ENCODE results near the gene NUP188.

NUP188 gene

GRCh38 chr9:128917151-128917849 is 30.2 kb upstream of the NUP188 start:
- Histone ChIP-seq H3K4me1 (ENCODE audit: control insufficient read depth, insufficient read depth, low read length) (peaks cover 9% of the 10 kb centered on the region), H3K9me3 (ENCODE audit: control insufficient read depth, insufficient read depth, low read length) (no peaks in the 10 kb centered on the region), H3K4me3 (ENCODE audit: low read depth, low read length) (no peak overlapping the region), H3K27me3 (ENCODE audit: control insufficient read depth, insufficient read depth, low read length) (no peaks in the 10 kb centered on the region), H3K36me3 (ENCODE audit: control insufficient read depth, insufficient read depth, low read length) (peaks cover 32% of the 10 kb centered on the region), H3K9ac (ENCODE audit: low read depth, low read length) (no peak overlapping the region)

GRCh38 chr9:128918921-128919320 is 28.6 kb upstream of the NUP188 start:
- H3K4me3 ChIP-seq (ENCODE audit: low read depth, low read length): no peak overlapping the region
- peaks cover 27% of the 10 kb centered on the region for H3K36me3 ChIP-seq (ENCODE audit: control insufficient read depth, insufficient read depth, low read length)
- H3K4me1 ChIP-seq (ENCODE audit: control insufficient read depth, insufficient read depth, low read length): peaks cover 5% of the 10 kb centered on the region
- no peaks in the 10 kb centered on the region for H3K9me3 ChIP-seq (ENCODE audit: control insufficient read depth, insufficient read depth, low read length)
- no peak overlapping the region for H3K9ac ChIP-seq (ENCODE audit: low read depth, low read length)
- no peaks in the 10 kb centered on the region for H3K27me3 ChIP-seq (ENCODE audit: control insufficient read depth, insufficient read depth, low read length)

- Histone ChIP-seq H3K36me3 (ENCODE audit: control insufficient read depth, insufficient read depth, low read length) (peaks cover 24% of the 10 kb centered on the region), H3K27me3 (ENCODE audit: control insufficient read depth, insufficient read depth, low read length) (no peaks in the 10 kb centered on the region), H3K4me1 (ENCODE audit: control insufficient read depth, insufficient read depth, low read length) (peaks cover 5% of the 10 kb centered on the region), H3K4me3 (ENCODE audit: low read depth, low read length) (no peak overlapping the region), H3K9me3 (ENCODE audit: control insufficient read depth, insufficient read depth, low read length) (no peaks in the 10 kb centered on the region), H3K9ac (ENCODE audit: low read depth, low read length) (no peak overlapping the region)
These were observed 28.0 kb upstream of the NUP188 start for GRCh38 chr9:128919402-128920089.

- Histone ChIP-seq H3K36me3 (ENCODE audit: control insufficient read depth, insufficient read depth, low read length) (peaks cover 24% of the 10 kb centered on the region), H3K27me3 (ENCODE audit: control insufficient read depth, insufficient read depth, low read length) (no peaks in the 10 kb centered on the region), H3K4me1 (ENCODE audit: control insufficient read depth, insufficient read depth, low read length) (peaks cover 5% of the 10 kb centered on the region), H3K9ac (ENCODE audit: low read depth, low read length) (peak within 1 kb of the TSS; percentile 85), H3K4me3 (ENCODE audit: low read depth, low read length) (peak within 1 kb of the TSS; percentile 73), H3K9me3 (ENCODE audit: control insufficient read depth, insufficient read depth, low read length) (no peaks in the 10 kb centered on the region)
These were observed 27.0 kb upstream of the NUP188 start, which contains the start of gene PHYHD1 for GRCh38 chr9:128920381-128921058. PHYHD1 (plus strand) TSS chr9:128920982; CDS start chr9:128922324, 1,342 bp downstream.

- Histone ChIP-seq H3K9ac (ENCODE audit: low read depth, low read length) (peak overlapping the region; percentile 85), H3K4me3 (ENCODE audit: low read depth, low read length) (peak overlapping the region; percentile 73), H3K36me3 (ENCODE audit: control insufficient read depth, insufficient read depth, low read length) (peaks cover 13% of the 10 kb centered on the region), H3K9me3 (ENCODE audit: control insufficient read depth, insufficient read depth, low read length) (no peaks in the 10 kb centered on the region), H3K27me3 (ENCODE audit: control insufficient read depth, insufficient read depth, low read length) (no peaks in the 10 kb centered on the region), H3K4me1 (ENCODE audit: control insufficient read depth, insufficient read depth, low read length) (peaks cover 5% of the 10 kb centered on the region)
These were observed 25.4 kb upstream of the NUP188 start for GRCh38 chr9:128921881-128922763.

- Histone ChIP-seq H3K9me3 (ENCODE audit: control insufficient read depth, insufficient read depth, low read length) (no peaks in the 10 kb centered on the region), H3K9ac (ENCODE audit: low read depth, low read length) (no peak overlapping the region), H3K4me1 (ENCODE audit: control insufficient read depth, insufficient read depth, low read length) (peaks cover 5% of the 10 kb centered on the region), H3K36me3 (ENCODE audit: control insufficient read depth, insufficient read depth, low read length) (peaks cover 4% of the 10 kb centered on the region), H3K4me3 (ENCODE audit: low read depth, low read length) (no peak overlapping the region), H3K27me3 (ENCODE audit: control insufficient read depth, insufficient read depth, low read length) (no peaks in the 10 kb centered on the region)
These were observed 24.0 kb upstream of the NUP188 start for GRCh38 chr9:128923493-128923883.

GRCh38 chr9:128927731-128928411 is 19.6 kb upstream of the NUP188 start:
- H3K4me1 ChIP-seq (ENCODE audit: control insufficient read depth, insufficient read depth, low read length): no peaks in the 10 kb centered on the region
- H3K9ac ChIP-seq (ENCODE audit: low read depth, low read length): no peak overlapping the region
- H3K4me3 ChIP-seq (ENCODE audit: low read depth, low read length): no peak overlapping the region
- H3K9me3 ChIP-seq (ENCODE audit: control insufficient read depth, insufficient read depth, low read length): no peaks in the 10 kb centered on the region
- H3K36me3 ChIP-seq (ENCODE audit: control insufficient read depth, insufficient read depth, low read length): no peaks in the 10 kb centered on the region
- no peaks in the 10 kb centered on the region for H3K27me3 ChIP-seq (ENCODE audit: control insufficient read depth, insufficient read depth, low read length)

GRCh38 chr9:128928624-128929023 is 18.9 kb upstream of the NUP188 start:
- H3K9me3 ChIP-seq (ENCODE audit: control insufficient read depth, insufficient read depth, low read length): no peaks in the 10 kb centered on the region
- no peaks in the 10 kb centered on the region for H3K27me3 ChIP-seq (ENCODE audit: control insufficient read depth, insufficient read depth, low read length)
- H3K4me1 ChIP-seq (ENCODE audit: control insufficient read depth, insufficient read depth, low read length): no peaks in the 10 kb centered on the region
- H3K9ac ChIP-seq (ENCODE audit: low read depth, low read length): no peak overlapping the region
- H3K36me3 ChIP-seq (ENCODE audit: control insufficient read depth, insufficient read depth, low read length): no peaks in the 10 kb centered on the region
- H3K4me3 ChIP-seq (ENCODE audit: low read depth, low read length): no peak overlapping the region

- Histone ChIP-seq H3K9me3 (ENCODE audit: control insufficient read depth, insufficient read depth, low read length) (no peaks in the 10 kb centered on the region), H3K4me3 (ENCODE audit: low read depth, low read length) (no peak overlapping the region), H3K4me1 (ENCODE audit: control insufficient read depth, insufficient read depth, low read length) (no peaks in the 10 kb centered on the region), H3K9ac (ENCODE audit: low read depth, low read length) (no peak overlapping the region), H3K27me3 (ENCODE audit: control insufficient read depth, insufficient read depth, low read length) (no peaks in the 10 kb centered on the region), H3K36me3 (ENCODE audit: control insufficient read depth, insufficient read depth, low read length) (no peaks in the 10 kb centered on the region)
These were observed 17.9 kb upstream of the NUP188 start for GRCh38 chr9:128929560-128929959.

GRCh38 chr9:128933731-128934130 is 13.8 kb upstream of the NUP188 start:
- Histone ChIP-seq H3K27me3 (ENCODE audit: control insufficient read depth, insufficient read depth, low read length) (no peaks in the 10 kb centered on the region), H3K9me3 (ENCODE audit: control insufficient read depth, insufficient read depth, low read length) (no peaks in the 10 kb centered on the region), H3K9ac (ENCODE audit: low read depth, low read length) (no peak overlapping the region), H3K36me3 (ENCODE audit: control insufficient read depth, insufficient read depth, low read length) (no peaks in the 10 kb centered on the region), H3K4me1 (ENCODE audit: control insufficient read depth, insufficient read depth, low read length) (no peaks in the 10 kb centered on the region), H3K4me3 (ENCODE audit: low read depth, low read length) (no peak overlapping the region)
